IMR-90 (cell line): ENCODE results near the gene EID2B.

Source experiments
- BHLHE40 ChIP-seq: fragments of 150-350 bp; IDR thresholded peaks from 2 replicates; pipeline ENCODE4 v1.6.1; 2016; ENCODE audit warnings: mild to moderate bottlenecking, low read depth, low read length
- CTCF ChIP-seq: conservative IDR thresholded peaks from 2 replicates; pipeline ENCODE4 v1.5.1; 2012; ENCODE audit warnings: mild to moderate bottlenecking, low read depth, low read length, improper control_type of control experiment
- MAFK ChIP-seq: IDR thresholded peaks from 2 replicates; pipeline ENCODE4 v1.6.1; 2012; ENCODE audit warnings: low read depth, low read length, improper control_type of control experiment
- POLR2A ChIP-seq: IDR thresholded peaks from 2 replicates; pipeline ENCODE4 v1.6.1; 2012; ENCODE audit warnings: mild to moderate bottlenecking, low read depth, low read length
- RCOR1 ChIP-seq: IDR thresholded peaks from 2 replicates; pipeline ENCODE4 v1.6.1; 2012; ENCODE audit warnings: mild to moderate bottlenecking, low read length, improper control_type of control experiment; ENCODE audit not compliant: insufficient replicate concordance
- USF2 ChIP-seq: fragments of 150-350 bp; IDR thresholded peaks from 2 replicates; pipeline ENCODE4 v1.6.1; 2017; ENCODE audit warnings: mild to moderate bottlenecking, antibody characterized with exemption, low read length, low read depth

- TF ChIP-seq MAFK (no peak), CTCF (no peak), POLR2A (no peak), BHLHE40 (no peak), USF2 (no peak), RCOR1 (no peak)
Measured at GRCh38 chr19:39494661-39495060, 38.0 kb downstream of the EID2B start.
